PFSK-1 (cell line): Measurements from ENCODE around the gene PRKD1.

Source experiments
- FOXP2 ChIP-seq: optimal IDR thresholded peaks from 2 replicates; pipeline ENCODE3; 2011; ENCODE audit warnings: borderline replicate concordance, control low read depth, inconsistent platforms; ENCODE audit not compliant: insufficient read depth; ENCODE audit errors: extremely low read length, extremely low read depth
- POLR2AphosphoS5 ChIP-seq: IDR thresholded peaks from 2 replicates; pipeline ENCODE4 v1.6.1; 2012; ENCODE audit warnings: low read depth, mild to moderate bottlenecking, control low read depth, low read length, moderate library complexity
- SIN3A ChIP-seq: IDR thresholded peaks from 2 replicates; pipeline ENCODE4 v1.6.1; 2012; ENCODE audit warnings: mild to moderate bottlenecking, low read length, moderate library complexity, borderline replicate concordance; ENCODE audit not compliant: insufficient read depth
- TAF1 ChIP-seq: IDR thresholded peaks from 2 replicates; pipeline ENCODE4 v1.6.1; 2012; ENCODE audit warnings: low read length, control low read depth, borderline replicate concordance; ENCODE audit not compliant: insufficient read depth
- TF ChIP-seq, protein P1 (sequence below), 2 experiments: IDR thresholded peaks; 2 replicates each; pipeline versions ENCODE4 v1.6.1 to v1.8.0; 2011 to 2012; ENCODE audit warnings: low read depth in 2 of 2, low read length in 2 of 2, control low read depth in 1 of 2, inconsistent platforms in 1 of 2, mild to moderate bottlenecking in 1 of 2, moderate library complexity in 1 of 2; ENCODE audit not compliant: insufficient read depth in 1 of 2

PRKD1 gene

GRCh38 chr14:29847056-29847380 lies 80.6 kb downstream of the PRKD1 start:
- TF ChIP-seq, protein P1, sequence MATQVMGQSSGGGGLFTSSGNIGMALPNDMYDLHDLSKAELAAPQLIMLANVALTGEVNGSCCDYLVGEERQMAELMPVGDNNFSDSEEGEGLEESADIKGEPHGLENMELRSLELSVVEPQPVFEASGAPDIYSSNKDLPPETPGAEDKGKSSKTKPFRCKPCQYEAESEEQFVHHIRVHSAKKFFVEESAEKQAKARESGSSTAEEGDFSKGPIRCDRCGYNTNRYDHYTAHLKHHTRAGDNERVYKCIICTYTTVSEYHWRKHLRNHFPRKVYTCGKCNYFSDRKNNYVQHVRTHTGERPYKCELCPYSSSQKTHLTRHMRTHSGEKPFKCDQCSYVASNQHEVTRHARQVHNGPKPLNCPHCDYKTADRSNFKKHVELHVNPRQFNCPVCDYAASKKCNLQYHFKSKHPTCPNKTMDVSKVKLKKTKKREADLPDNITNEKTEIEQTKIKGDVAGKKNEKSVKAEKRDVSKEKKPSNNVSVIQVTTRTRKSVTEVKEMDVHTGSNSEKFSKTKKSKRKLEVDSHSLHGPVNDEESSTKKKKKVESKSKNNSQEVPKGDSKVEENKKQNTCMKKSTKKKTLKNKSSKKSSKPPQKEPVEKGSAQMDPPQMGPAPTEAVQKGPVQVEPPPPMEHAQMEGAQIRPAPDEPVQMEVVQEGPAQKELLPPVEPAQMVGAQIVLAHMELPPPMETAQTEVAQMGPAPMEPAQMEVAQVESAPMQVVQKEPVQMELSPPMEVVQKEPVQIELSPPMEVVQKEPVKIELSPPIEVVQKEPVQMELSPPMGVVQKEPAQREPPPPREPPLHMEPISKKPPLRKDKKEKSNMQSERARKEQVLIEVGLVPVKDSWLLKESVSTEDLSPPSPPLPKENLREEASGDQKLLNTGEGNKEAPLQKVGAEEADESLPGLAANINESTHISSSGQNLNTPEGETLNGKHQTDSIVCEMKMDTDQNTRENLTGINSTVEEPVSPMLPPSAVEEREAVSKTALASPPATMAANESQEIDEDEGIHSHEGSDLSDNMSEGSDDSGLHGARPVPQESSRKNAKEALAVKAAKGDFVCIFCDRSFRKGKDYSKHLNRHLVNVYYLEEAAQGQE (IDR thresholded peaks at IDR 0.05; ENCODE audit: insufficient read depth in 1 of 2, low read depth in 2 of 2, low read length in 2 of 2) = no peak
- TF ChIP-seq SIN3A = no peak
- no peak for TF ChIP-seq TAF1
- TF ChIP-seq POLR2AphosphoS5 = no peak
- TF ChIP-seq FOXP2 = no peak

DNA sequence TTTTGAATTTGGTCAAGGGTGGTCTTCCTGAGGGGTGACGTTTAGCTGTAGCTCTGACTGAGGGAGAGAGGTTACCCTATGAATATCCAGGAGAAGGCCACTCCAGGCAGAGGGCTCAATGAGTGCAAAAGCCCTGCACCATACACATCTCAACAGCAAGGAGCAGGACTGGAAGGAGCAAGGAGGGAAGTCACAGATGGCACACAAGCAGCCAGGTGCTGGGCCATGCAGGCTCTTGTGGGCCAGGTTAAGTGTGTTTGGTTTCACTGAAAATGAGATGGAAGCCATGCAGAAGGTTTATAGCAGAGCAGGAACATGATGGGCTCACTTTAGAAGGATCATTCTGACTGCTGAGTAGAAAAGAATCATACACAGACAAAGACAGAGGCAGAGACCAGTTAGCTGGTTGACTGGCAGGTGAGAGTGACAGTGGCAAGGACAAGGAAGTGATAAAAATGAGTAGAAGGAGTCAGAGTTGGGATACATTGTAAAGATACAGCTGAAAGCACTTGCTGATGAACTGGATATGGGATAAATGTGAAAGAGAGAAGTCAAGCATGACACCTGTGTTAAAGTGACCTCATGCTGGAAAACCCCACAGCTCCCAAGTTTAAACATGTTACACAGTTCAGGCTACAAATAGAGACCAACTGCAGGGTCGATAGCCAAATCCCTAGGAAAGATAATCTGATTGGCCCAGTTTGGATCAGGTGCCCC lies 81.2 kb downstream of the PRKD1 start:
- no peak for TF ChIP-seq POLR2AphosphoS5
- TF ChIP-seq TAF1 = no peak
- TF ChIP-seq FOXP2 = no peak
- TF ChIP-seq, protein P1 (IDR thresholded peaks at IDR 0.05; ENCODE audit: insufficient read depth in 1 of 2, low read depth in 2 of 2, low read length in 2 of 2) = no peak
- TF ChIP-seq SIN3A = no peak

GRCh38 chr14:29843981-29844380 lies 83.7 kb downstream of the PRKD1 start:
- TF ChIP-seq, protein P1 (IDR thresholded peaks at IDR 0.05; ENCODE audit: insufficient read depth in 1 of 2, low read depth in 2 of 2, low read length in 2 of 2) = no peak
- TF ChIP-seq TAF1 (no peak), SIN3A (no peak), POLR2AphosphoS5 (no peak), FOXP2 (no peak)

DNA sequence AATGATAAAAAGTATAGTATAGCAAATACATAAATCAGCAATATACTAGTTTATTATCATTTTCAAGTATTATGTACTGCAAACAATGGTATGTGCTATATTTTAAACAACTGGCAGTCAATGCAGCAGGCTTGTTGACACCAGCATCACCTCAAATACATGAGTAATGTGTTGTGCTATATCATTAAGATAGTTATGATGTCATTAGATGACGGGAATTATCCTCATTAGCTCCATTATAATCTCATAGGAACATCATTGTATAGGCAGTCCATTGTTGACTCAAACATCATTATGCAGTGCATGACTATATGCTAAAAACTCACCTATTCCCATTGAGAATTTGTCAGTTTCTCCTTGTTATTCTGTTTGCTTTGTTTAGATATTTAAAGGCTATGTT lies 85.4 kb downstream of the PRKD1 start:
- TF ChIP-seq SIN3A (no peak), FOXP2 (no peak), TAF1 (no peak), POLR2AphosphoS5 (no peak)
- TF ChIP-seq, protein P1 (IDR thresholded peaks at IDR 0.05; ENCODE audit: insufficient read depth in 1 of 2, low read depth in 2 of 2, low read length in 2 of 2) = no peak
